ENCODE results near the gene TGFBR3. TPM values are rescaled to one million over a fixed set of nuclear protein-coding genes. Genes with fewer than 3 reads are reported as not detected.

The TGFBR3 gene
- total and polyA plus RNA-seq, 8 donors, result 6.0 to 34.8 (median 21.4) TPM

GRCh38 chr1:91894036-91894761 is 8.2 kb upstream of the TGFBR3 start:
- no peak overlapping the region for H3K27ac ChIP-seq
- TF ChIP-seq, protein P1, sequence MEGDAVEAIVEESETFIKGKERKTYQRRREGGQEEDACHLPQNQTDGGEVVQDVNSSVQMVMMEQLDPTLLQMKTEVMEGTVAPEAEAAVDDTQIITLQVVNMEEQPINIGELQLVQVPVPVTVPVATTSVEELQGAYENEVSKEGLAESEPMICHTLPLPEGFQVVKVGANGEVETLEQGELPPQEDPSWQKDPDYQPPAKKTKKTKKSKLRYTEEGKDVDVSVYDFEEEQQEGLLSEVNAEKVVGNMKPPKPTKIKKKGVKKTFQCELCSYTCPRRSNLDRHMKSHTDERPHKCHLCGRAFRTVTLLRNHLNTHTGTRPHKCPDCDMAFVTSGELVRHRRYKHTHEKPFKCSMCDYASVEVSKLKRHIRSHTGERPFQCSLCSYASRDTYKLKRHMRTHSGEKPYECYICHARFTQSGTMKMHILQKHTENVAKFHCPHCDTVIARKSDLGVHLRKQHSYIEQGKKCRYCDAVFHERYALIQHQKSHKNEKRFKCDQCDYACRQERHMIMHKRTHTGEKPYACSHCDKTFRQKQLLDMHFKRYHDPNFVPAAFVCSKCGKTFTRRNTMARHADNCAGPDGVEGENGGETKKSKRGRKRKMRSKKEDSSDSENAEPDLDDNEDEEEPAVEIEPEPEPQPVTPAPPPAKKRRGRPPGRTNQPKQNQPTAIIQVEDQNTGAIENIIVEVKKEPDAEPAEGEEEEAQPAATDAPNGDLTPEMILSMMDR (IDR thresholded peaks at IDR 0.05), result no peak
- no peak for ATAC-seq

GRCh38 chr1:91891969-91892368 is 6.0 kb upstream of the TGFBR3 start:
- FAIRE-seq, result no peak
- ATAC-seq, result no peak
- H3K27me3 ChIP-seq, result no peaks in the 10 kb centered on the region
- H3K36me3 ChIP-seq, result no peaks in the 10 kb centered on the region
- no peak overlapping the region for H3K4me3 ChIP-seq
- H3K4me1 ChIP-seq, result no peaks in the 10 kb centered on the region
- TF ChIP-seq, protein P1 (IDR thresholded peaks at IDR 0.05), result no peak
- WGBS, 2 donors, result 72% methylated on average over 1 of the region's 1 CpG
- intact Hi-C loops (cut with DNase I), result no loop called here
- H3K27ac ChIP-seq, result no peak overlapping the region
- H3K9me3 ChIP-seq, result no peaks in the 10 kb centered on the region
- no peak for DNase-seq

More at GRCh38 chr1:91894036-91894761, 8.2 kb upstream of the TGFBR3 start:
- Histone ChIP-seq H3K4me1 (no peaks in the 10 kb centered on the region), H3K27me3 (no peaks in the 10 kb centered on the region), H3K4me3 (no peak overlapping the region), H3K36me3 (no peaks in the 10 kb centered on the region), H3K9me3 (no peaks in the 10 kb centered on the region)
- DNase-seq (no peak), FAIRE-seq (no peak)
- intact Hi-C loops (cut with DNase I), result no loop called here
- 86 to 94% methylated on average over 5 of the region's 5 CpGs for WGBS, 2 donors

GRCh38 chr1:91891454-91891853 is 5.5 kb upstream of the TGFBR3 start:
- DNase-seq (no peak), FAIRE-seq (no peak), ATAC-seq (no peak)
- H3K27ac ChIP-seq, result no peak overlapping the region
- no peaks in the 10 kb centered on the region for H3K27me3 ChIP-seq
- H3K4me1 ChIP-seq, result no peaks in the 10 kb centered on the region
- intact Hi-C loops (cut with DNase I), result no loop called here
- 58 to 64% methylated on average over 3 of the region's 3 CpGs for WGBS, 2 donors
- TF ChIP-seq, protein P1 (IDR thresholded peaks at IDR 0.05), result no peak
- H3K9me3 ChIP-seq, result no peaks in the 10 kb centered on the region
- no peaks in the 10 kb centered on the region for H3K36me3 ChIP-seq
- H3K4me3 ChIP-seq, result no peak overlapping the region

GRCh38 chr1:91889717-91890459 is 3.9 kb upstream of the TGFBR3 start:
- Histone ChIP-seq H3K36me3 (no peaks in the 10 kb centered on the region), H3K4me1 (no peaks in the 10 kb centered on the region), H3K27me3 (no peaks in the 10 kb centered on the region), H3K4me3 (no peak overlapping the region), H3K9me3 (no peaks in the 10 kb centered on the region), H3K27ac (no peak overlapping the region)
- ATAC-seq, result no peak
- WGBS, 2 donors, result 78 to 85% methylated on average over 4 to 5 of the region's 5 CpGs
- FAIRE-seq, result no peak
- no peak for DNase-seq
- intact Hi-C loops (cut with DNase I), result no loop called here
- TF ChIP-seq, protein P1 (IDR thresholded peaks at IDR 0.05), result no peak

Measured in pancreas (tissue), 10 donors.